ENCODE results near the gene TTBK1. TPM values are rescaled to one million over a fixed set of nuclear protein-coding genes. Genes with fewer than 3 reads are reported as not detected.

Gene TTBK1
- total and polyA plus RNA-seq, 8 donors: 0.05 to 0.37 (median 0.14) TPM; not detected in 3

GRCh38 chr6:43310624-43311023 lies 67.3 kb downstream of the TTBK1 start:
- Histone ChIP-seq H3K9me3 (no peaks in the 10 kb centered on the region), H3K4me1 (peaks cover 0 to 15% (median 13%) of the 10 kb centered on the region in 4 donors), H3K4me3 (no peak overlapping the region), H3K27ac (no peak overlapping the region), H3K36me3 (no peaks in the 10 kb centered on the region), H3K27me3 (peaks cover 0 to 20% (median 10%) of the 10 kb centered on the region in 3 donors)
- no peak for TF ChIP-seq POLR2A (IDR thresholded peaks at IDR 0.05)
- no peak for TF ChIP-seq EP300 (IDR thresholded peaks at IDR 0.05)
- no peak for TF ChIP-seq CTCF (IDR thresholded peaks at IDR 0.05)
- no peak for TF ChIP-seq POLR2AphosphoS5 (IDR thresholded peaks at IDR 0.05)
- DNase-seq: no peak
- intact Hi-C loops (cut with DNase I; ENCODE audit: low total_unique reads): no loop called here

GRCh38 chr6:43311666-43312065 lies 68.4 kb downstream of the TTBK1 start:
- H3K27me3 ChIP-seq: peaks cover 0 to 20% (median 10%) of the 10 kb centered on the region in 3 donors
- no peak overlapping the region for H3K27ac ChIP-seq
- 61 to 81% (median 79%) methylated on average over 3 of the region's 3 CpGs for WGBS, 5 donors
- no peaks in the 10 kb centered on the region for H3K36me3 ChIP-seq
- H3K4me1 ChIP-seq: peaks cover 0 to 15% (median 13%) of the 10 kb centered on the region in 4 donors
- H3K9me3 ChIP-seq: no peaks in the 10 kb centered on the region
- H3K4me3 ChIP-seq: no peak overlapping the region
- TF ChIP-seq POLR2AphosphoS5 (IDR thresholded peaks at IDR 0.05) (no peak), EP300 (IDR thresholded peaks at IDR 0.05) (no peak), POLR2A (IDR thresholded peaks at IDR 0.05) (no peak), CTCF (IDR thresholded peaks at IDR 0.05) (no peak)
- no peak for DNase-seq
- intact Hi-C loops (cut with DNase I; ENCODE audit: low total_unique reads): no loop called here

- Histone ChIP-seq H3K27ac (no peak overlapping the region), H3K9me3 (no peaks in the 10 kb centered on the region), H3K36me3 (no peaks in the 10 kb centered on the region), H3K27me3 (peaks cover 0 to 4% (median 0%) of the 10 kb centered on the region in 3 donors), H3K4me3 (no peak overlapping the region), H3K4me1 (peaks cover 0 to 4% (median 3%) of the 10 kb centered on the region in 4 donors)
- TF ChIP-seq EP300 (IDR thresholded peaks at IDR 0.05): no peak
- no peak for TF ChIP-seq CTCF (IDR thresholded peaks at IDR 0.05)
- TF ChIP-seq POLR2AphosphoS5 (IDR thresholded peaks at IDR 0.05): no peak
- no peak for TF ChIP-seq POLR2A (IDR thresholded peaks at IDR 0.05)
- 76 to 94% (median 79%) methylated on average over 1 of the region's 1 CpG for WGBS, 5 donors
- no peak for DNase-seq
- intact Hi-C loops (cut with DNase I; ENCODE audit: low total_unique reads): no loop called here
Observed at GRCh38 chr6:43313813-43314212, 70.5 kb downstream of the TTBK1 start.

- no peaks in the 10 kb centered on the region for H3K4me1 ChIP-seq
- no peak overlapping the region for H3K4me3 ChIP-seq
- no peaks in the 10 kb centered on the region for H3K36me3 ChIP-seq
- WGBS, 5 donors: 85 to 95% (median 91%) methylated on average over 2 of the region's 2 CpGs
- H3K9me3 ChIP-seq: no peaks in the 10 kb centered on the region
- H3K27me3 ChIP-seq: no peaks in the 10 kb centered on the region
- no peak overlapping the region for H3K27ac ChIP-seq
- intact Hi-C loops (cut with DNase I; ENCODE audit: low total_unique reads): no loop called here
- no peak for TF ChIP-seq CTCF (IDR thresholded peaks at IDR 0.05)
- TF ChIP-seq EP300 (IDR thresholded peaks at IDR 0.05): no peak
- TF ChIP-seq POLR2AphosphoS5 (IDR thresholded peaks at IDR 0.05): no peak
- no peak for TF ChIP-seq POLR2A (IDR thresholded peaks at IDR 0.05)
- no peak for DNase-seq
Observed at GRCh38 chr6:43318011-43318410, 74.7 kb downstream of the TTBK1 start.
